Stimulated activated CD4-positive, alpha-beta T cell treated with anti-CD3 and anti-CD28 coated beads, Interleukin-2, amount 100 ng/mL, for 24 hours (primary cell): ENCODE data around the gene VGLL4.
A peak's percentile ranks its signal among the peaks of the same experiment; 100 is the strongest.
"Not testable (repeated sequence)": the region's sequence is repeated elsewhere in the genome, so short reads cannot be mapped to it uniquely, and the experiment has no call there.

Experiments
- DNase-seq, 2 donors: peaks; one replicate each; pipeline ENCODE4 v3.0.0-alpha.2; 2020

The VGLL4 gene

GRCh38 chr3:11643605-11644087 is at the start of gene VGLL4:
Gene VGLL4, minus strand, starts transcription at chr3:11643915. Its CDS starts 397 bp downstream, at chr3:11643518.
- peak; percentile 74 to 81 for DNase-seq

- no peak for DNase-seq
Measured at GRCh38 chr3:11692532-11692813, 48.8 kb upstream of the VGLL4 start.

GRCh38 chr3:11691767-11692531 is 48.2 kb upstream of the VGLL4 start:
- no peak for DNase-seq

GRCh38 chr3:11690863-11691766 is 47.4 kb upstream of the VGLL4 start:
- DNase-seq: no peak

- DNase-seq: no peak
Measured at GRCh38 chr3:11689749-11690148, 46.0 kb upstream of the VGLL4 start.

GRCh38 chr3:11684980-11685379 is 41.3 kb upstream of the VGLL4 start:
- not testable (repeated sequence) for DNase-seq

GRCh38 chr3:11680509-11680908 is 36.8 kb upstream of the VGLL4 start:
- no peak for DNase-seq

GRCh38 chr3:11679964-11680363 is 36.2 kb upstream of the VGLL4 start:
- DNase-seq: no peak

GRCh38 chr3:11672363-11672762 is 28.6 kb upstream of the VGLL4 start:
- DNase-seq: no peak

GRCh38 chr3:11671648-11672100 is 28.0 kb upstream of the VGLL4 start:
- no peak for DNase-seq

- DNase-seq: no peak
Measured at GRCh38 chr3:11668243-11669235, 24.8 kb upstream of the VGLL4 start.

GRCh38 chr3:11665331-11665730 is 21.6 kb upstream of the VGLL4 start:
- no peak for DNase-seq

GRCh38 chr3:11662392-11662990 is 18.8 kb upstream of the VGLL4 start:
- DNase-seq: no peak

GRCh38 chr3:11661827-11662226 is 18.1 kb upstream of the VGLL4 start:
- DNase-seq: no peak

GRCh38 chr3:11661052-11661656 is 17.4 kb upstream of the VGLL4 start:
- no peak for DNase-seq

- DNase-seq: no peak
Measured at GRCh38 chr3:11660242-11660641, 16.5 kb upstream of the VGLL4 start.

- no peak for DNase-seq
Measured at GRCh38 chr3:11658180-11658579, 14.5 kb upstream of the VGLL4 start.

GRCh38 chr3:11655196-11655928 is 11.6 kb upstream of the VGLL4 start:
- DNase-seq: no peak

GRCh38 chr3:11654166-11654565 is 10.5 kb upstream of the VGLL4 start:
- no peak for DNase-seq

GRCh38 chr3:11653298-11654055 is 9.8 kb upstream of the VGLL4 start:
- DNase-seq: no peak
